22Rv1 (cell line): ENCODE measurements around the gene KIF26B.

Experiments
- CTCF ChIP-seq: fragments of 450-650 bp; IDR thresholded peaks from 2 replicates; pipeline ENCODE4 v1.5.1; 2017; ENCODE audit warnings: mild to moderate bottlenecking
- ZFX ChIP-seq: fragments of 450-650 bp; IDR thresholded peaks from 2 replicates; pipeline ENCODE4 v1.6.1; 2017; ENCODE audit warnings: antibody characterized with exemption, borderline replicate concordance

DNA sequence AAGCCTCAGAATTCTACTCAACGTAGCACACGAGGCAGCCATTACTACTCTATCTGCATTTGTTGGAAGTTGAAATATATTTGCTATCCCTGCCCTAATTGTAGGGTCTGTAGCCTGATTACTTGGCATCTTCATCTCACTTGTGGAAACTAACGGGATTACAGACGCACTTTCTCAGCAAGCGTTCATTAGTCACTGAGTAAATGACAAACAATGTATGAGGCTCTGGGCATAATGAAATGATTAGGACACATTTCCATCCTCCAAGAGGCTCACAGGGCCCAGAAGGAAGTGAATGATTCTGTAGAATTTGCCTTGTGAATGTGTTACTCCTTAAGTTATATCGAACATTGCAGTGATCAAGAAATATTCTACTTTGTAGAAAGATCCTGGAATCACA is 78.1 kb downstream of the KIF26B start:
- TF ChIP-seq CTCF (no peak), ZFX (no peak)
